HepG2 (cell line): ENCODE results near the gene GBA3.

Experiments used
- BRCA1 ChIP-seq: sonication (generic); formaldehyde crosslinking; IDR thresholded peaks from 2 replicates; pipeline ENCODE4 v1.4.0; 2020; ENCODE audit warnings: missing genetic modification reagents
- CBX5 ChIP-seq: sonication (generic); formaldehyde crosslinking; IDR thresholded peaks from 2 replicates; pipeline ENCODE4 v1.4.0; 2020; ENCODE audit warnings: missing genetic modification reagents, borderline replicate concordance
- CREB1 ChIP-seq, 2 experiments: fragments of 450-650 bp in 1 of 2; IDR thresholded peaks; 2 replicates each; pipeline ENCODE4 v1.6.1; 2016 to 2017; ENCODE audit warnings: control low read depth in 1 of 2, mild to moderate bottlenecking in 1 of 2, missing compliant biosample characterization in 1 of 2, missing genetic modification characterization in 1 of 2
- POLR2G ChIP-seq: fragments of 200-400 bp; formaldehyde crosslinking; IDR thresholded peaks from 2 replicates; pipeline ENCODE4 v1.6.1; 2018; ENCODE audit warnings: mild to moderate bottlenecking, low read depth, low read length, moderate library complexity
- RAD21 ChIP-seq: fragments of 450-650 bp; formaldehyde crosslinking; IDR thresholded peaks from 2 replicates; pipeline ENCODE4 v1.5.0; 2020; ENCODE audit warnings: mild to moderate bottlenecking
- TBL1XR1 ChIP-seq: fragments of 150-350 bp; IDR thresholded peaks from 2 replicates; pipeline ENCODE4 v1.6.1; 2014; ENCODE audit warnings: borderline replicate concordance, low read length; ENCODE audit not compliant: partially characterized antibody
- TF ChIP-seq, protein P1 (sequence below): IDR thresholded peaks from 2 replicates; pipeline ENCODE4 v1.6.1; 2016; ENCODE audit warnings: low read depth, control low read depth
- TF ChIP-seq, protein P2 (sequence below): sonication (generic); formaldehyde crosslinking; IDR thresholded peaks from 2 replicates; pipeline ENCODE4 v1.5.0; 2020; ENCODE audit warnings: mild to moderate bottlenecking, missing genetic modification reagents, moderate library complexity
- TF ChIP-seq, protein P3 (sequence below): sonication (generic); formaldehyde crosslinking; IDR thresholded peaks from 2 replicates; pipeline ENCODE4 v1.5.1; 2020; ENCODE audit warnings: missing genetic modification reagents, mild to moderate bottlenecking, borderline replicate concordance

DNA sequence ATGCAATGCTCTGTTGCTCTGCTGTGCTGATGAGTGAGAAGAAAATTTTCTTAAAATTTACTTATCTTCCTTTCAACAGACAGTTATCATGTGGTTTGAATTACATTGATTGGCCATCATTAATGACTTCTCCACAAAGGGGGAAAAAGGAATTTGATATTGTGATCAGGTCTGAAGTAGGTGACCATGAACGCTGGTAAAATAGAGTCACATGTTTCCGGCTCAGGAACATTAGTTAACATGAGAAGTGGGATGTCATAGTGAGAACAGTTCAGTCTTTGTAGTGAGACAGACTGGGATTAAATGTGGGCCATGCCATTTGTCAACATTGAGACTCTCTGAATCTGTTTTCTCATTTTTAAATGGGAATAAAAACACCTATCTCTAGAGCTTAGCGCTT, 50.6 kb downstream of the GBA3 start:
- no peak for TF ChIP-seq RAD21
- no peak for TF ChIP-seq BRCA1 (CRISPR knock-in tag)
- TF ChIP-seq CBX5 (CRISPR knock-in tag) = no peak
- no peak for TF ChIP-seq POLR2G
- TF ChIP-seq CREB1 (IDR thresholded peaks at IDR 0.05) = no peak
- no peak for TF ChIP-seq CREB1 (CRISPR knock-in tag; IDR thresholded peaks at IDR 0.05)
- TF ChIP-seq, protein P1, sequence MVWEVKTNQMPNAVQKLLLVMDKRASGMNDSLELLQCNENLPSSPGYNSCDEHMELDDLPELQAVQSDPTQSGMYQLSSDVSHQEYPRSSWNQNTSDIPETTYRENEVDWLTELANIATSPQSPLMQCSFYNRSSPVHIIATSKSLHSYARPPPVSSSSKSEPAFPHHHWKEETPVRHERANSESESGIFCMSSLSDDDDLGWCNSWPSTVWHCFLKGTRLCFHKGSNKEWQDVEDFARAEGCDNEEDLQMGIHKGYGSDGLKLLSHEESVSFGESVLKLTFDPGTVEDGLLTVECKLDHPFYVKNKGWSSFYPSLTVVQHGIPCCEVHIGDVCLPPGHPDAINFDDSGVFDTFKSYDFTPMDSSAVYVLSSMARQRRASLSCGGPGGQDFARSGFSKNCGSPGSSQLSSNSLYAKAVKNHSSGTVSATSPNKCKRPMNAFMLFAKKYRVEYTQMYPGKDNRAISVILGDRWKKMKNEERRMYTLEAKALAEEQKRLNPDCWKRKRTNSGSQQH (CRISPR knock-in tag) = no peak
- TF ChIP-seq, protein P2, sequence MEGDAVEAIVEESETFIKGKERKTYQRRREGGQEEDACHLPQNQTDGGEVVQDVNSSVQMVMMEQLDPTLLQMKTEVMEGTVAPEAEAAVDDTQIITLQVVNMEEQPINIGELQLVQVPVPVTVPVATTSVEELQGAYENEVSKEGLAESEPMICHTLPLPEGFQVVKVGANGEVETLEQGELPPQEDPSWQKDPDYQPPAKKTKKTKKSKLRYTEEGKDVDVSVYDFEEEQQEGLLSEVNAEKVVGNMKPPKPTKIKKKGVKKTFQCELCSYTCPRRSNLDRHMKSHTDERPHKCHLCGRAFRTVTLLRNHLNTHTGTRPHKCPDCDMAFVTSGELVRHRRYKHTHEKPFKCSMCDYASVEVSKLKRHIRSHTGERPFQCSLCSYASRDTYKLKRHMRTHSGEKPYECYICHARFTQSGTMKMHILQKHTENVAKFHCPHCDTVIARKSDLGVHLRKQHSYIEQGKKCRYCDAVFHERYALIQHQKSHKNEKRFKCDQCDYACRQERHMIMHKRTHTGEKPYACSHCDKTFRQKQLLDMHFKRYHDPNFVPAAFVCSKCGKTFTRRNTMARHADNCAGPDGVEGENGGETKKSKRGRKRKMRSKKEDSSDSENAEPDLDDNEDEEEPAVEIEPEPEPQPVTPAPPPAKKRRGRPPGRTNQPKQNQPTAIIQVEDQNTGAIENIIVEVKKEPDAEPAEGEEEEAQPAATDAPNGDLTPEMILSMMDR (CRISPR knock-in tag) = no peak
- TF ChIP-seq, protein P3, sequence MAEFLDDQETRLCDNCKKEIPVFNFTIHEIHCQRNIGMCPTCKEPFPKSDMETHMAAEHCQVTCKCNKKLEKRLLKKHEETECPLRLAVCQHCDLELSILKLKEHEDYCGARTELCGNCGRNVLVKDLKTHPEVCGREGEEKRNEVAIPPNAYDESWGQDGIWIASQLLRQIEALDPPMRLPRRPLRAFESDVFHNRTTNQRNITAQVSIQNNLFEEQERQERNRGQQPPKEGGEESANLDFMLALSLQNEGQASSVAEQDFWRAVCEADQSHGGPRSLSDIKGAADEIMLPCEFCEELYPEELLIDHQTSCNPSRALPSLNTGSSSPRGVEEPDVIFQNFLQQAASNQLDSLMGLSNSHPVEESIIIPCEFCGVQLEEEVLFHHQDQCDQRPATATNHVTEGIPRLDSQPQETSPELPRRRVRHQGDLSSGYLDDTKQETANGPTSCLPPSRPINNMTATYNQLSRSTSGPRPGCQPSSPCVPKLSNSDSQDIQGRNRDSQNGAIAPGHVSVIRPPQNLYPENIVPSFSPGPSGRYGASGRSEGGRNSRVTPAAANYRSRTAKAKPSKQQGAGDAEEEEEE (CRISPR knock-in tag) = no peak
- no peak for TF ChIP-seq TBL1XR1
